CD14-positive monocyte (primary cell): ENCODE measurements around the gene CACNA2D2. TPM values are rescaled to one million over a fixed set of nuclear protein-coding genes. Genes with fewer than 3 reads are reported as not detected.
A peak's percentile ranks its signal among the peaks of the same experiment; 100 is the strongest.

Experiments used
- DNase-seq, 3 donors: peaks; one replicate each; pipeline ENCODE4 v3.0.0-alpha.2; 2011 to 2022
- H2AFZ ChIP-seq: 2 replicates; pipeline ENCODE4 v1.6.0; 2012; ENCODE audit warnings: mild to moderate bottlenecking, low read depth, low read length, inconsistent platforms; ENCODE audit not compliant: insufficient read depth, poor library complexity, severe bottlenecking
- H3K27ac ChIP-seq, 2 donors: 1 replicate in 1 of 2; 2 replicates in 1 of 2; pipeline ENCODE4 v1.5.1; 2012 to 2013; ENCODE audit warnings: low read length in 2 of 2, control low read depth in 1 of 2, inconsistent platforms in 1 of 2, low read depth in 1 of 2, mild to moderate bottlenecking in 1 of 2
- H3K27me3 ChIP-seq, 2 donors: one replicate each; pipeline versions ENCODE4 v1.6.0 to v1.6.1; 2011 to 2013; ENCODE audit warnings: low read length in 2 of 2; ENCODE audit not compliant: control insufficient read depth in 2 of 2, insufficient read depth in 2 of 2
- H3K36me3 ChIP-seq, 2 donors: replicated peaks in 1 of 2; 1 replicate in 1 of 2; 2 replicates in 1 of 2; pipeline versions ENCODE4 v1.5.1 to v1.6.1; 2012 to 2013; ENCODE audit warnings: low read length in 2 of 2, control low read depth in 1 of 2, inconsistent platforms in 1 of 2, mild to moderate bottlenecking in 1 of 2; ENCODE audit not compliant: insufficient read depth in 2 of 2, control insufficient read depth in 1 of 2
- H3K4me1 ChIP-seq, 2 donors: 1 replicate in 1 of 2; 2 replicates in 1 of 2; pipeline versions ENCODE4 v1.5.1 to v1.6.1; 2012 to 2013; ENCODE audit warnings: low read length in 2 of 2, control low read depth in 1 of 2, inconsistent platforms in 1 of 2, mild to moderate bottlenecking in 1 of 2, moderate library complexity in 1 of 2; ENCODE audit not compliant: insufficient read depth in 2 of 2, control insufficient read depth in 1 of 2
- H3K4me2 ChIP-seq: replicated peaks from 2 replicates; pipeline ENCODE3; 2012; ENCODE audit warnings: low read length, moderate library complexity, mild to moderate bottlenecking; ENCODE audit not compliant: poor library complexity, severe bottlenecking; ENCODE audit errors: extremely low read depth
- H3K4me3 ChIP-seq, 3 experiments: fragments of 200-600 bp in 1 of 3; sonication (generic) in 1 of 3; replicated peaks in 1 of 3; 1 replicate in 2 of 3; 2 replicates in 1 of 3; pipeline ENCODE4 v1.5.1; 2011 to 2013; ENCODE audit warnings: low read length in 3 of 3, mild to moderate bottlenecking in 3 of 3, control low read depth in 2 of 3, low read depth in 2 of 3, inconsistent platforms in 1 of 3, moderate library complexity in 1 of 3
- H3K79me2 ChIP-seq: 2 replicates; pipeline ENCODE4 v1.6.0; 2012; ENCODE audit warnings: mild to moderate bottlenecking, control low read depth, inconsistent platforms, low read length, moderate library complexity; ENCODE audit not compliant: insufficient read depth
- H3K9ac ChIP-seq: 2 replicates; pipeline ENCODE4 v1.6.0; 2017; ENCODE audit warnings: low read length, mild to moderate bottlenecking; ENCODE audit not compliant: insufficient read depth, poor library complexity, severe bottlenecking
- H3K9me3 ChIP-seq, 2 donors: replicated peaks in 1 of 2; 1 replicate in 1 of 2; 2 replicates in 1 of 2; pipeline versions ENCODE4 v1.5.1 to v1.6.1; 2012 to 2013; ENCODE audit warnings: low read length in 2 of 2, control low read depth in 1 of 2; ENCODE audit not compliant: control insufficient read depth in 1 of 2, insufficient read depth in 1 of 2
- H4K20me1 ChIP-seq: 2 replicates; pipeline ENCODE4 v1.6.0; 2012; ENCODE audit warnings: mild to moderate bottlenecking, low read length, control low read depth, moderate library complexity; ENCODE audit not compliant: insufficient read depth
- H3K27ac Mint-ChIP-seq, 7 donors: one replicate each; pipeline ENCODE4 v1.8.0; 2020; ENCODE audit warnings: mild to moderate bottlenecking in 7 of 7, mixed read lengths in 7 of 7, moderate library complexity in 6 of 7, inconsistent platforms in 2 of 7
- H3K27me3 Mint-ChIP-seq, 3 donors: one replicate each; pipeline ENCODE4 v1.8.0; 2021 to 2022; ENCODE audit warnings: low read depth in 3 of 3, mild to moderate bottlenecking in 3 of 3, mixed read lengths in 3 of 3, moderate library complexity in 3 of 3, inconsistent platforms in 1 of 3
- H3K36me3 Mint-ChIP-seq, 2 donors: one replicate each; pipeline ENCODE4 v1.8.0; 2020; ENCODE audit warnings: mixed read lengths in 2 of 2, inconsistent platforms in 1 of 2, mild to moderate bottlenecking in 1 of 2
- H3K4me1 Mint-ChIP-seq: one replicate; pipeline ENCODE4 v1.8.0; 2020; ENCODE audit warnings: mild to moderate bottlenecking, mixed read lengths
- H3K4me3 Mint-ChIP-seq, 2 donors: one replicate each; pipeline ENCODE4 v1.8.0; 2020; ENCODE audit warnings: mild to moderate bottlenecking in 2 of 2, mixed read lengths in 2 of 2, moderate library complexity in 1 of 2
- H3K9me3 Mint-ChIP-seq, 7 donors: one replicate each; pipeline ENCODE4 v1.8.0; 2020 to 2022; ENCODE audit warnings: mixed read lengths in 7 of 7, mild to moderate bottlenecking in 6 of 7, moderate library complexity in 6 of 7, inconsistent platforms in 2 of 7
- CTCF ChIP-seq: fragments of 200-600 bp; IDR thresholded peaks from one replicate; pipeline ENCODE4 v1.8.0; 2022; ENCODE audit warnings: antibody characterized with exemption, mild to moderate bottlenecking
- WGBS: methylation state at CpG from one replicate; pipeline ENCODE4 v1.1.5; 2013; ENCODE audit warnings: missing lambda C conversion rate; ENCODE audit not compliant: insufficient coverage; 5-methylcytosine and 5-hydroxymethylcytosine counted together
- intact Hi-C, 2 donors: fragments of 100-400 bp; cut with micrococcal nuclease; formaldehyde crosslinking; loops; one replicate each; pipeline versions ENCODE4 v1.15.0 to v1.15.1; 2023
- polyA plus RNA-seq, 3 donors: library from polyadenylated mRNA; depleted of rRNA in 1 of 3; unstranded in 2 of 3; stranded (reverse) in 1 of 3; fragments of 300-500 nt in 2 of 3; fragments of >200 nt in 1 of 3; fragmentation: Illumina TruSeq in 2 of 3; gene quantifications; 1 replicate in 2 of 3; 2 replicates in 1 of 3; pipeline ENCODE4 v1.2.3, GENCODE V29; 2012 to 2021

Gene CACNA2D2
- polyA plus RNA-seq, 3 donors: 0.09 to 0.16 TPM; not detected in 1

GRCh38 chr3:50319894-50320625 lies 183.4 kb downstream of the CACNA2D2 start:
- Mint-ChIP-seq H3K36me3 (peaks cover 22 to 41% of the 10 kb centered on the region in 2 donors), H3K4me1 (peaks cover 74% of the 10 kb centered on the region), H3K4me3 (peak overlapping the region; percentile 86 to 94), H3K9me3 (no peaks in the 10 kb centered on the region), H3K27ac (peak overlapping the region in 3 of 7 donors; percentile 74 to 87 (median 80)), H3K27me3 (peaks cover 0 to 5% (median 2%) of the 10 kb centered on the region in 3 donors)
- Histone ChIP-seq H3K4me1 (peaks cover 71 to 81% of the 10 kb centered on the region in 2 donors), H3K36me3 (peaks cover 0 to 28% of the 10 kb centered on the region in 2 donors), H3K79me2 (peaks cover 21% of the 10 kb centered on the region), H3K4me2 (peak overlapping the region; percentile 87), H4K20me1 (peaks cover 2% of the 10 kb centered on the region), H3K27ac (peak overlapping the region; percentile 18 to 81), H2AFZ (no peak overlapping the region), H3K9ac (peak overlapping the region; percentile 90), H3K27me3 (no peaks in the 10 kb centered on the region), H3K4me3 (peak overlapping the region; percentile 60 to 90 (median 77)), H3K9me3 (no peaks in the 10 kb centered on the region)
- no peak for DNase-seq
- intact Hi-C loops: loop anchor here (2.0 kb wide), 1 partner anchor 21 kb away; the partner anchor contains the start of genes HYAL3 (in 2 of the 2) and NAA80 (in 2 of the 2)
- 97% methylated on average over 26 of the region's 29 CpGs for WGBS
- TF ChIP-seq CTCF: no peak

- Histone ChIP-seq H3K9me3 (no peaks in the 10 kb centered on the region), H3K4me3 (peak overlapping the region in 1 of 3 experiments; percentile 90), H3K4me2 (peak overlapping the region; percentile 87), H3K27me3 (no peaks in the 10 kb centered on the region), H3K9ac (peak overlapping the region; percentile 54), H3K79me2 (peaks cover 21% of the 10 kb centered on the region), H3K4me1 (peaks cover 64 to 74% of the 10 kb centered on the region in 2 donors), H3K36me3 (peaks cover 0 to 29% of the 10 kb centered on the region in 2 donors), H3K27ac (peak overlapping the region; percentile 18 to 81), H4K20me1 (no peaks in the 10 kb centered on the region), H2AFZ (peak overlapping the region; percentile 80)
- WGBS: 98% methylated on average over 15 of the region's 16 CpGs
- Mint-ChIP-seq H3K27me3 (peaks cover 0 to 6% (median 2%) of the 10 kb centered on the region in 3 donors), H3K36me3 (peaks cover 20 to 39% of the 10 kb centered on the region in 2 donors), H3K4me1 (peaks cover 67% of the 10 kb centered on the region), H3K9me3 (no peaks in the 10 kb centered on the region), H3K27ac (peak overlapping the region in 5 of 7 donors; percentile 79 to 92 (median 85)), H3K4me3 (peak overlapping the region; percentile 66 to 85)
- no peak for TF ChIP-seq CTCF
- intact Hi-C loops: no loop called here
- no peak for DNase-seq
Observed at GRCh38 chr3:50319181-50319893, 184.1 kb downstream of the CACNA2D2 start.
